GM03348 (cell line): ENCODE results near the gene ELOVL4.

ENCODE experiments used
- DNase-seq: peaks from one replicate; pipeline ENCODE4 v3.0.0; 2012; ENCODE audit warnings: low spot score

The ELOVL4 gene

GRCh38 chr6:79911992-79912391, 35.4 kb downstream of the ELOVL4 start:
- no peak for DNase-seq

DNA sequence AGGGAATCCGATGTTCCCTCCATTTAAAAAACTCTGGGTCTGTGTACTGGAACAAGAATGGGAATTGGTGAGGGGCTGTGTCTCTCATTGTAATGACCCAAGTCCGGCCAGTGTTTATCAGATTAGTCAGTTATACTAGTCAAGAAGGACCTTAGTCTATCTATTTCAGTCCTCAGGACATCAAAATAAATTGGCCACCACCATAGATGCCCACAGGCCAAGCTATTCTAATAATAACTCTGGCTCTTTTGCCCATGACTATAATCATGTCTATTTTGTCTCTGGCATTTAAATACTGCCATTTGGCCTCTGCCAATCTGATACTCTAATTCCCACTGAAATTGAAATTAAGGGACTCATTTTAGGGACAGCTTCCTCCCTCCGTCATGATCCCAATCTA, 37.8 kb downstream of the ELOVL4 start:
- DNase-seq, result no peak

DNA sequence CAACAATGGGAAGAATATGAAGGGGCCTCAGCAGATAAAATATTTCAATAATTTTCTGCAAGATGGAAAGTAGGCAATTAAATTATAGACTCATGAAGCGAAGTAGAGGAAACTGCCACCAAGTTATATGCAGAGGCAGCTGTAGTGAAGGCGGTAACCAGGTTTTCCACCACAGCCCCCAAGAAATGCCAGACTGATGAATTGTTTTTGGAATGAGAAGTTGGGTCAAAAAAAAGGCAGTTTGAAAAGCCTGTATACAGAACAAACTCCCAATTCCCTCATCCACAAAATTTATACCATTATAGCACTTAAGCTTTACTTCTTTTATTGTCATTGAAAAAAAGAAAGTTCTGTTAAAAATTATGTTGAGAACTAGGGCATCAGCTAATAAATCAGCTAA, 45.3 kb downstream of the ELOVL4 start:
- DNase-seq, result no peak

DNA sequence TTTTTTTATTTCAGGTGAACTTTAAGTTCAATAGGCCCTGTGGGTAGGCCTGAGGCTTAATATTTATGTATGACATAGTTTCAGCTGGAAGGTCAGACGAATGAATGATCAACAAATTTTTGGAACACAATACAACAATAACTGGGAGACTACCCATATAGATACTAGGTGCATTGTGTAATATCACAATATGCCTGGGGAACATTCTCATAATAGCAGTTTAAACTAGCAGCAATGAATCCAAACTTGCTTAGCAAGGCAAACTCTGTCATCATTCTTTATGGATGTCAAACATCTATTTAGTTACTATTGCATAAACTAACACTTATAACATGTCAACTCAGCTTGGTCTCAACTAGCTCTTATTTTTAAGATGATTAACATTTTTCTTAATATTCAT, 49.3 kb downstream of the ELOVL4 start:
- no peak for DNase-seq

GRCh38 chr6:79896075-79896449, 51.3 kb downstream of the ELOVL4 start:
- no peak for DNase-seq

DNA sequence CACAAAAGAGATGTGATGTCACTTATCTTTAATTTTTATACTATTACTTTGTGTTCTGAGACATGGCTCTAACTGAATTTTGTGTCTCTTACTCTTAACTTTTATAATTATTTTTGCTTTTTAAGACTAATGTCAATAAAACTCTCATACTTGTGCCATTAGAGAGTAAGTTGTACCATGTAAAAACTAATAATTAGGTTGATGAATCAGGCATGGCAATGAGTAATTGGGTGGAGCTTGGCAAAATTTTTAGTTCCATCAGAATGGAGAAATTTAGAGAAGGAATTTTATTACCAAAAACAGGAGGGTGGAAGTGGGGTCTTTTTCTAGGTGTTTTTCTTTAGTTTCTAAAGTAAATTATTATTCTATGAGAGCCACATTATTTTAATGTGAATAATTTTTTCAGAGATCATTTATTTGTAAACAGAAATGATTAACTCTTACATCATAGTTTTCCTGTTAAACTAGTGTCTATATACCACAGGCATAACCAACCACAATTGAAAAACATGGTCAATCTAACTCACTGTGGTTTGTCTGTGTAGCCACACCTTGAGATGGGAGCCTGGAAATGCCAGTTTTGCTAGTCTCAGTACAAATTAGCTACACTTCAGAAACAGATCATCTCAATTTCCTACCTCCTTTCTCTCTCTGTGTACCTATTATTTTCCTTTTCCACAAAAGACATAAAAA, 51.8 kb downstream of the ELOVL4 start:
- DNase-seq, result no peak

DNA sequence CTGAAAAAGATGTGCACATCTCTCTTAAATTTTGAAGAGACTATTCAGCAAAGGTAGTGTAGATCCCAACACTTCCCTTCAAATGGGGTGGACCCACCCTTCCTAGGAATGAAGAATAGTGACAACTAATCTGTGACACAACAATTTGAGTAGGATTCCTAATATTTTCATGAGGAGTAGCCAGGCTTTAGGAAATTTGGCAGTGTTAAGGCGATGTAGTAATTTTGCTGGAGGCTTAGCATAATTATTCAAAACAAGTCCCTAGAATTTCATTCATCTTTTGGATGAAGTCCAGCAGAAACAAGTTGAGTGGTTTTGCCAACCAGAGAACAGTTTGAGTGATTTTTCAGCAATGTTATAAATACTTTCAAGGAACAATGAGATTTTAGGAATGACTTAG, 52.4 kb downstream of the ELOVL4 start:
- DNase-seq, result no peak

DNA sequence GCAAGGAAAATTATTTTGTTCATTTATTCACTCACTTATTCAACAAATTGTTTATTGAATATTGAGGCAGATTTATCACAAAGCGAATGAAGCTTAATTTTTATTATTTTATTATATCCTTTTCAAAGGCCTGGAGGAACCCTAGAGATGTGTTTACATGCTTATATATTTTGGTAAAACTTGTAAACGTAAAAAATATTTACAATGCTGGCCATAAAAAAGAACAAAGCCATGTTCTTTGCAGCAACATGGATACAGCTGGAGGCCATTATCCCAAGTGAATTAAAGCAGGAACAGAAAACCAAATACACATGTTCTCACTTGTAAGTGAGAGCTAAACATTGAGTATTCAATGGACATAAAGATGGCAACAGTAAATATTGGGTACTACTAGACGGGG, 58.8 kb downstream of the ELOVL4 start:
- DNase-seq, result no peak

DNA sequence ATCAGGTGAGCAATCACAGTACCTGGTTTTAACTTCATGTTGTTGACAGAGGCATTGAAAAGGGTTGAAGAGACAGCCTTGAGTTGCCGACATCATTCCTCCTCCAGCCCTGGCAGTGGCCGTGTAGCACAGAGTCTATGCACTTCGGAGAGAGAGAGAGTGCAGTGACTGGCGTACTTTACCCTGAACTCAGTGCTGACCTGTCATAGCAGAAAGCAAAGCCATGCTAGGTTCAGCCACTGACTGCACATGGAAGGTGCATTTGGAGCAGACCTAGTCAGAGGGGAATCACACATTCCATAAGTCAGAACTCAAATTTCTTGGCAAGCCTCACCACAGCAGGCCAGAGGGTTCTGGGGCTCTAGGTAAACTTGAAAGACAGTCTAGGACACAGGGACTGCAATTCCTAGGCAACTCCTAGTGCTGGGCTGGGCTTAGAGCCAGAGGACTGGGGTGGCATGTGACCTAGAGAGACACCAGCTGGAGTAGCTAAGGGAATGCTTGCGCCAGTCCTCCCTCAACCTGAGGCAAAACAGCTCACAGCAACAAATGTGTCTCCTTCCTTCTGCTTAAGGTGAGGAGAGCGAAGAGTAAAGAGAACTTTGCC, 69.1 kb downstream of the ELOVL4 start:
- DNase-seq, result no peak

DNA sequence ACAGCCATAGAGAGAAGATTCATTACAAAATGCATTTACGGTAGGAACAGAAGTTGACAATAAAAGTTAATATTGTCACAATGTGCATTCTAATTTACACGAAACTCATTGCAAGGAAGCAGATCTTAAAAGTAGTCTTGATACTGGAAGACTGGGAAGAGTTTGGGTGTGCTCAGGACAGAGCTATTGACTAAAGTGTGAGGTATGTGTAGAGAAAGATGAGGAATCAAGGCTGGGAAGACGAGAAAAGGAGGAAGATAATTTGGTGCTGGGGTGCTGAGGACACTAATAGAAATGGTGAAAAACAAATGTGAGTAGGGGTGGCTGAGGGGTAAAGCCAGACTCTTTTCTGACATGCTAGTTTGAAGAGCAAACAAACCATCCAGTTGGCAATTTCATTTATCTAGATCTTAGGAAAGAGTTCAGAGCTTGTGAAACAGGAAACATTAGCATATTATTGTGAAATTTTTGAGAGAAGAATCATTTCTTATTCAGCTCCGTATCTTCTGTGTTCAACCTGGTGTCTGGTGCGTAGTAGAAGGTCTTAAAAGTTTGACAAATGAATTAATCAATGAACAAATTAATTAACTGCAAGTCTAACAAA, 72.7 kb downstream of the ELOVL4 start:
- DNase-seq, result no peak

- DNase-seq, result peak; percentile 32
Measured at GRCh38 chr6:79872986-79873385, 74.4 kb downstream of the ELOVL4 start.

GRCh38 chr6:79872303-79872702, 75.0 kb downstream of the ELOVL4 start:
- no peak for DNase-seq

DNA sequence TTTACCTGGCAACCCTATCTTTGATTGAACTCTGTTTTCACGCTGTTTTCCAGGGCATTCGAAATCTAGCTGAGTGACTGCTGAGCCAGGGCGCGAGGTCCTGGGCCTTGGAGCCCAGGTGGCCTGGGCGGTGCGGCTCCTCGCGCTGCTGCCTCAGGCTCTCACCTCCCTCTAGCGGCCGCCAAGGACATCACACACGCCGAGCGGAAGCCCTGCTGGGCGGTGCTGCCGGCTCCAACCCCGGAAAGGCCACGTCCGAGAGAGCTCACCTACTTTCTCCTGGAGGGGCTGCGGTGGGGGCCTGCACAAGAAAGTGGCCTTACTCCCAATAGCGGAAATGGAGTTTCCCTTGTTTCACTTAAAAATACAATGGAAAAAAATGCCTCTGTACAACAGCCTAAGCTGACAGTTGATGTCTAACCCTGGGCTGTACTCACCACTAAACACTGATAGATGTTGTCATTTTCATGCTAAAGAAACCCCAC, 77.7 kb downstream of the ELOVL4 start:
- peak; percentile 92 for DNase-seq

DNA sequence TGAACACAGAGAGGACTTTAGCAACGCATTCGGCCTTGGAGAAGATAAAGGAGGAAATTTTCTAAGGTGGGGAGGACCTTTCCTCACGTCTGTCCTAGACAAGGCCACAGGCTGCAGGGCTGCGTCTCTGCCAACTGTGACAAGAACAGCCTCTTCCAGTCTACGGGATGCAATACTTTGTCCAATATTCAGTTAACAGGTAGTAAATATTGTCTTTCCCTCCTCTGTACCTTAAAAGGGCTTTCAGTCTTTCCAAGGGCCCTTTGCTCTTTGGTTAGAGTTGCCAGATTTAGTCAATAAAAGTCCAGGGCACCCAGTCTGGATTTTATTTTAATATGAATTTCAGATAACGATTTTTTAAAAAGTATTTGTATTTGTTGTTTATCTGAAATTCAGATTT, 78.2 kb downstream of the ELOVL4 start:
- no peak for DNase-seq

DNA sequence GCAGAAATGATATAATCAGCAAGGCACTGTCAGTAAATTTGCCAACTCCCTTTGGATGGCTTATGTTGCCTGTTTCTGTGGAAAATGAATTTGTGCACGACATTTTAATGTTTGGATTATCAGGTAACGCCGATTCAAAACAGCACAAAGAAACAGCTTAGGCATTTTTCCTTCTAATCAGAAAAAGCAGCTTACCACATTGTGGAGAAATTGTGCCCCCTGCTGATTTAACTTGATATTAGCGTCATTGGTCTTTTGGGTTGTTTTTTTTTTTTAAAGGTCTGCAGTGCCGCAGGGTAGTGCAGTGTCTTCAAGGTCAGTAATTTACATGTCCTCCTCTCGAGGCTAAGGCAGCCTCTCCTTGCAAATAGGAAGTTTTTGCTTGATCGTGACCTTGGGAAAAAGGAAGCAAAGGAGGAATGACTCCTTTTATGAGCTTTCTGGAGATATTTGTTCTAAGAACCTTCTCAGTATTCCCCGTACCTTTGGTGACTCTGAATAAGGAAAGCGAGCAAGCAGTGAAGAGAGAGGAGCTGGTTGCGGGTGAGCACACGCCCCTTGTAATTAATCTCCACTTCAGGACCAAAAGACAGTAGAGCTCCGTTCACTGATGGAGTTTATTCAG, 79.1 kb downstream of the ELOVL4 start:
- DNase-seq, result peak; percentile 71
